Esophagus squamous epithelium (tissue), 5 donors: ENCODE results near the gene CABP4. TPM values are rescaled to one million over a fixed set of nuclear protein-coding genes. Genes with fewer than 3 reads are reported as not detected.

Experiments
- DNase-seq: peaks from one replicate; lab custom pipeline; 2025; lab: John Stamatoyannopoulos, UW
- H3K27ac ChIP-seq, 4 donors: fragments of 200-600 bp; sonication (generic); one replicate each; pipeline ENCODE4 v1.5.1; 2016 to 2019; ENCODE audit warnings: mild to moderate bottlenecking in 1 of 4
- H3K27me3 ChIP-seq, 4 donors: fragments of 200-600 bp; sonication (generic); 1 replicate in 3 of 4; 2 replicates in 1 of 4; pipeline versions ENCODE4 v1.5.1 to v1.6.0; 2017 to 2021; ENCODE audit warnings: antibody characterized with exemption in 1 of 4
- H3K36me3 ChIP-seq, 3 donors: fragments of 200-600 bp; sonication (generic); one replicate each; pipeline ENCODE4 v1.5.1; 2016 to 2019
- H3K4me1 ChIP-seq, 3 donors: fragments of 200-600 bp; sonication (generic); one replicate each; pipeline ENCODE4 v1.5.1; 2017 to 2019
- H3K4me3 ChIP-seq, 4 donors: fragments of 200-600 bp; sonication (generic); 1 replicate in 3 of 4; 2 replicates in 1 of 4; pipeline ENCODE4 v1.5.1; 2016 to 2019; ENCODE audit warnings: mild to moderate bottlenecking in 2 of 4, moderate library complexity in 1 of 4
- H3K9me3 ChIP-seq, 3 donors: fragments of 200-600 bp; sonication (generic); one replicate each; pipeline ENCODE4 v1.5.1; 2016 to 2019
- POLR2A ChIP-seq, 4 donors: fragments of 450-650 bp; IDR thresholded peaks; one replicate each; pipeline ENCODE4 v1.6.1; 2017; ENCODE audit warnings: antibody characterized with exemption in 4 of 4, mild to moderate bottlenecking in 4 of 4, moderate library complexity in 3 of 4
- WGBS, 2 donors: methylation state at CpG; one replicate each; pipeline ENCODE4 v1.1.5; 2018; 5-methylcytosine and 5-hydroxymethylcytosine counted together
- intact Hi-C: fragments of 100-400 bp; cut with DNase I; formaldehyde crosslinking; loops from one replicate; pipeline ENCODE4 v1.15.0; 2022
- total RNA-seq, 4 donors: library from RNA; depleted of rRNA; stranded (reverse); fragments of >200 nt; gene quantifications; one replicate each; pipeline ENCODE4 v1.1.0, GENCODE V29; 2016
- TF ChIP-seq, protein P1 (sequence below), 6 experiments: fragments of 450-650 bp in 4 of 6; fragments of 200-600 bp in 2 of 6; sonication (generic) in 2 of 6; IDR thresholded peaks; one replicate each; pipeline ENCODE4 v1.5.1; 2016 to 2019; ENCODE audit warnings: antibody characterized with exemption in 6 of 6, mild to moderate bottlenecking in 4 of 6, moderate library complexity in 4 of 6
- donor health status: DM: yes; HTN: yes; CAD: no.

The CABP4 gene
- total RNA-seq, 4 donors from 2014 or later: 0.38 TPM; not detected in 3

DNA sequence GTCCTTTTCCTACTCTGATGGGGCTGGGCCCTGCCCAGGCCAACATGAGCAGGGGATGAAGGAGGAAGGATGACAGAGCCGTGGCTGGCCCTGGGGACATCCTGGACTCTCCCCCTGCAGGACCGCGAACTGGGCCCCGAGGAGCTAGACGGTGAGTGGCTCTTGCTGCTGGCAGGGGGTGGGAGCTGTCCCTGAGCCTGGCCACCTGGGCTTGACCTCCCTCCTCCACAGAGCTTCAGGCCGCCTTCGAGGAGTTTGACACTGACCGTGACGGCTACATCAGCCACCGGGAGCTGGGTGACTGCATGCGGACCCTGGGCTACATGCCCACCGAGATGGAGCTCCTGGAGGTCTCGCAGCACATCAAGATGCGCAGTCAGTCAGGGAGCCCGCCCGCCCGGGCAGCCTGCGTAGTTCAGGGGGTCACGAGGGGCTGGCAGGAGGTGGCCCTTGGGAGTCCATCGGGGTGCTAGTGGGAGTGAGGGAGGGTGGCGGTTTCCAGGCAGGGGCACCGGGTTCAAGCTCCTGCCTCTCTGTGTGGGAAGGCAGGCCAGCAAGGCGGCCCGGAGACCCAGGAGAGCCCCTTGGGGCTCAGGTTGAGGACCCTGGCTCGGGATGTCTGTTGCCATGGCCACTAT, 1.0 kb downstream of the CABP4 start:
- intact Hi-C loops: no loop called here
- no peaks in the 10 kb centered on the region for H3K9me3 ChIP-seq
- H3K4me1 ChIP-seq: peaks cover 0 to 29% (median 0%) of the 10 kb centered on the region in 3 donors
- 79 to 83% methylated on average over 9 of the region's 25 CpGs for WGBS, 2 donors
- no peak overlapping the region for H3K4me3 ChIP-seq
- H3K36me3 ChIP-seq: no peaks in the 10 kb centered on the region
- no peak for TF ChIP-seq POLR2A (IDR thresholded peaks at IDR 0.05)
- TF ChIP-seq, protein P1, sequence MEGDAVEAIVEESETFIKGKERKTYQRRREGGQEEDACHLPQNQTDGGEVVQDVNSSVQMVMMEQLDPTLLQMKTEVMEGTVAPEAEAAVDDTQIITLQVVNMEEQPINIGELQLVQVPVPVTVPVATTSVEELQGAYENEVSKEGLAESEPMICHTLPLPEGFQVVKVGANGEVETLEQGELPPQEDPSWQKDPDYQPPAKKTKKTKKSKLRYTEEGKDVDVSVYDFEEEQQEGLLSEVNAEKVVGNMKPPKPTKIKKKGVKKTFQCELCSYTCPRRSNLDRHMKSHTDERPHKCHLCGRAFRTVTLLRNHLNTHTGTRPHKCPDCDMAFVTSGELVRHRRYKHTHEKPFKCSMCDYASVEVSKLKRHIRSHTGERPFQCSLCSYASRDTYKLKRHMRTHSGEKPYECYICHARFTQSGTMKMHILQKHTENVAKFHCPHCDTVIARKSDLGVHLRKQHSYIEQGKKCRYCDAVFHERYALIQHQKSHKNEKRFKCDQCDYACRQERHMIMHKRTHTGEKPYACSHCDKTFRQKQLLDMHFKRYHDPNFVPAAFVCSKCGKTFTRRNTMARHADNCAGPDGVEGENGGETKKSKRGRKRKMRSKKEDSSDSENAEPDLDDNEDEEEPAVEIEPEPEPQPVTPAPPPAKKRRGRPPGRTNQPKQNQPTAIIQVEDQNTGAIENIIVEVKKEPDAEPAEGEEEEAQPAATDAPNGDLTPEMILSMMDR (IDR thresholded peaks at IDR 0.05): no peak
- no peak for DNase-seq
- no peaks in the 10 kb centered on the region for H3K27me3 ChIP-seq
- H3K27ac ChIP-seq: no peak overlapping the region

DNA sequence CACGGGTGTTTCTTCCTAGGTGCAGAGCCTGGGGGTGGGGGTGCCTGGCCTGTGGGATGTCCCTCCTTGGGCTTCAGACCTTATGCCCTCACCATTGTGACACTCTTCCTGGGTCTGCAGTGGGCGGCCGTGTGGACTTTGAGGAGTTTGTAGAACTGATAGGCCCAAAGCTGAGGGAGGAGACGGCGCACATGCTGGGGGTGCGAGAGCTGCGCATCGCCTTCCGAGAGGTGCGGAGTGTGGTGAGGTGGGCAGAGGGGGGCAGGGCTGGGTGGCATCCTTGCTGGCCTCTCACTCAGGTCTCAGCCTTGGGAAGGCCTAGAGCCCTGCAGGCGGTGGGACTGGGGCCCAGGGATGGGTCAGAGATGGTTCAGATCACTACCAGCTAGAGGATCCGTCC, 2.3 kb downstream of the CABP4 start:
- Histone ChIP-seq H3K9me3 (no peaks in the 10 kb centered on the region), H3K4me1 (peaks cover 0 to 22% (median 0%) of the 10 kb centered on the region in 3 donors), H3K36me3 (no peaks in the 10 kb centered on the region), H3K4me3 (no peak overlapping the region), H3K27me3 (no peaks in the 10 kb centered on the region), H3K27ac (no peak overlapping the region)
- no peak for DNase-seq
- TF ChIP-seq POLR2A (IDR thresholded peaks at IDR 0.05): no peak
- TF ChIP-seq, protein P1 (IDR thresholded peaks at IDR 0.05): no peak
- WGBS, 2 donors: 95% methylated on average over 8 of the region's 12 CpGs; no CpG with 5 or more reads in 1 of the 2 donors
- intact Hi-C loops: no loop called here

DNA sequence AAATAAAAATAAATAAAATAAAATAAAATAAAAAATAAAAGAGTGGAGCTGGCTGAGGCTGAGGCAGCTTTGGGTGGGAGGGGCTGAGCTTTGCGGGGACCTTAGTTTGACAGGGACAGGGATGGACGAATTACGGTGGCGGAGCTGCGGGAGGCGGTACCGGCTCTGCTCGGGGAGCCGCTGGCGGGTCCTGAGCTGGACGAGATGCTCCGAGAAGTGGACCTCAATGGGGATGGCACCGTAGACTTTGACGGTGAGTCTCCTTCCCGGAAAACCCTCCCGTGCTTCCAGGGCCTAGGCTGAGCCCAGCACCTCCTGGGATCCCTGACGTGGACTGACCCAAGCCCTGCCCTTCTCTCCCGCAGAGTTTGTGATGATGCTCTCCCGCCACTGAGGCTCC, 3.1 kb downstream of the CABP4 start:
- TF ChIP-seq, protein P1 (IDR thresholded peaks at IDR 0.05): no peak
- TF ChIP-seq POLR2A (IDR thresholded peaks at IDR 0.05): no peak
- intact Hi-C loops: no loop called here
- Histone ChIP-seq H3K4me3 (no peak overlapping the region), H3K27me3 (no peaks in the 10 kb centered on the region), H3K9me3 (no peaks in the 10 kb centered on the region), H3K4me1 (peaks cover 0 to 16% (median 0%) of the 10 kb centered on the region in 3 donors), H3K36me3 (no peaks in the 10 kb centered on the region), H3K27ac (no peak overlapping the region)
- no peak for DNase-seq
- 87 to 96% methylated on average over 11 to 15 of the region's 19 CpGs for WGBS, 2 donors

DNA sequence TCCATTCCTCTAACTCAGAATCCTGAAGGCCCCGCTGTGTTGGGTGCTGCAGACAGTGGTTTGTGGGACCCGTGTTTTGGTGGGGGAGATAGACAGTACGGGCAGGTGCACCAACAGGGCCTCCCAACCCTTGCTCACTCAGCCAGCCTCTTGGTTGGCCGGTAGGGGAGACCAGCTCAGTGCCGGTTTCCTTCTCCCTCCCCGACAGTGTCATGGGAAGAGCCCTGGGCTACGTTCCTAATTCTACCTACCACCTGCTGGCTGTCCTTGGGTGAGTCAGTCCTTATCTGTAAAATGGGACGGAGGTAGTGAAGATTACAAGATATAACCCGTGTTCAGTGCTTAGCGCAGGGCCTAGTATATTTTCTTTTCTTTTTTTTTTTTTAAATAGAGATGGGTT, 8.0 kb downstream of the CABP4 start:
- WGBS, 2 donors: 73 to 84% methylated on average over 6 to 9 of the region's 10 CpGs
- H3K27ac ChIP-seq: peak overlapping the region in 3 of 4 donors; percentile 39 to 96 (median 96)
- intact Hi-C loops: no loop called here
- no peaks in the 10 kb centered on the region for H3K9me3 ChIP-seq
- H3K36me3 ChIP-seq: peaks cover 0 to 21% (median 0%) of the 10 kb centered on the region in 3 donors
- TF ChIP-seq, protein P1 (IDR thresholded peaks at IDR 0.05): no peak
- TF ChIP-seq POLR2A (IDR thresholded peaks at IDR 0.05): no peak
- H3K4me1 ChIP-seq: peaks cover 27 to 65% (median 37%) of the 10 kb centered on the region in 3 donors
- H3K27me3 ChIP-seq: no peaks in the 10 kb centered on the region
- no peak overlapping the region for H3K4me3 ChIP-seq
- no peak for DNase-seq

DNA sequence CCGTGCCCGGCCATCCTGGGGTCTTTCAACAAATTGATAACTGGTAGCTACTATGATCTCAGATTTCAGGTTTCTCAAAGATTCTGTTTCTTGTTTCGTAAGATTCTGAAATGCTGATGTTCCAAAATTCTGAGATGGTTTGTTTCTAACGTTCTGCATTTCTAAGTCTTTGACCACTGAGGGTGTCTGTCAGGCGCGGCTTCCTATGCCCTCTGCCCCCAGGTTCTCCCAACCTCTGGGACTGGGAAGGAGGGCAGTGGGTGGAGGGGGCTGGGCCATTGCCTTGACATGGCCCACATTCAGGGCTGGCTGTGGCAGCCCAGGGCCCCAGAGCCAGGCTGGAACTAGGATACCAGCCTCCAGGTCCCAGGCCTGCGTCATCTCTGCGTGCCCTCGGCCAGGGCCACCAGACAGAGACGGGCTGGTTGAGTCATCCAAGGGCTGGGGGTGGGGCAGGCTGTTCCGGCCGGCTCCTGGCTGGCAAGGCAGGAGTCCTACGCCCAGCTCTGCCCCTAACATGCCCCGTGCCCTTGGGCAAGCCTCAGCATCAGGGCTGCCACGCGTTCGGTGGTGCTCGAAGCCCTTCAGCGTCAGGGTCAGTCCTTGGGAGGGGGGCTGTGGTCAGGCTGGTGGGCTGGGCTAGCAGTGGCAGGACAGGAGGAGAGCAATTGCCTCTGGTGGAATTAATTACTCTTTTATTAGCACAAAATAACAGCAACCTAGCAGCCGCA, 8.7 kb downstream of the CABP4 start:
- Histone ChIP-seq H3K27me3 (no peaks in the 10 kb centered on the region), H3K4me1 (peaks cover 33 to 68% (median 38%) of the 10 kb centered on the region in 3 donors), H3K4me3 (peak overlapping the region in 3 of 4 donors; percentile 47 to 75 (median 50)), H3K27ac (peak overlapping the region; percentile 93 to 98 (median 96)), H3K9me3 (no peaks in the 10 kb centered on the region), H3K36me3 (peaks cover 0 to 21% (median 0%) of the 10 kb centered on the region in 3 donors)
- peak in 2 of 4 donors; percentile 17 to 26 for TF ChIP-seq POLR2A (IDR thresholded peaks at IDR 0.05)
- TF ChIP-seq, protein P1 (IDR thresholded peaks at IDR 0.05): no peak
- intact Hi-C loops: no loop called here
- WGBS, 2 donors: 63 to 73% methylated on average over 6 to 9 of the region's 20 CpGs
- no peak for DNase-seq
